ENCODE data around the gene NR5A1.

Gene NR5A1

GRCh38 chr9:124526174-124526573 is 19.0 kb upstream of the NR5A1 start:
- no peak for TF ChIP-seq CTCF (conservative IDR thresholded peaks at IDR 0.05; ENCODE audit: low read length)
- no peak for TF ChIP-seq EZH2phosphoT487 (IDR thresholded peaks at IDR 0.05; ENCODE audit: borderline replicate concordance)
- no peaks in the 10 kb centered on the region for H3F3A ChIP-seq (ENCODE audit: low read depth)
- no peak overlapping the region for H3K4me3 ChIP-seq (ENCODE audit: low read length, poor library complexity, severe bottlenecking)
- no peaks in the 10 kb centered on the region for H4K20me1 ChIP-seq (ENCODE audit: insufficient read depth, low read length, poor library complexity, severe bottlenecking)
- H3K9me3 ChIP-seq (ENCODE audit: insufficient read depth, low read depth, low read length), result no peaks in the 10 kb centered on the region
- peaks cover 8% of the 10 kb centered on the region; the same call in 1 of the 2 replicates for H3K36me3 ChIP-seq (ENCODE audit: insufficient read depth, low read length)
- no peaks in the 10 kb centered on the region for H3K9me2 ChIP-seq (replicated peaks; ENCODE audit: low read depth, low read length)
- H3K4me2 ChIP-seq (ENCODE audit: low read depth, low read length, poor library complexity, severe bottlenecking), result no peak overlapping the region
- no peaks in the 10 kb centered on the region for H3K27me3 ChIP-seq (ENCODE audit: insufficient read depth, low read length, poor library complexity, severe bottlenecking)
- no peaks in the 10 kb centered on the region for H3K4me1 ChIP-seq (ENCODE audit: insufficient read depth, low read length, poor library complexity, severe bottlenecking)
- no peaks in the 10 kb centered on the region for H3K79me2 ChIP-seq (ENCODE audit: insufficient read depth, low read length)
- no peak overlapping the region for H2AFZ ChIP-seq (ENCODE audit: low read length)
- no peak overlapping the region for H3K9ac ChIP-seq (ENCODE audit: low read depth, low read length, poor library complexity, severe bottlenecking)

GRCh38 chr9:124522121-124523098 is 15.2 kb upstream of the NR5A1 start:
- H3F3A ChIP-seq (ENCODE audit: low read depth), result no peaks in the 10 kb centered on the region
- no peaks in the 10 kb centered on the region for H3K27me3 ChIP-seq (ENCODE audit: insufficient read depth, low read length, poor library complexity, severe bottlenecking)
- TF ChIP-seq CTCF (conservative IDR thresholded peaks at IDR 0.05; ENCODE audit: low read length), result peak; percentile 29
- no peak for TF ChIP-seq EZH2phosphoT487 (IDR thresholded peaks at IDR 0.05; ENCODE audit: borderline replicate concordance)
- no peaks in the 10 kb centered on the region for H3K9me3 ChIP-seq (ENCODE audit: insufficient read depth, low read depth, low read length)
- H3K4me1 ChIP-seq (ENCODE audit: insufficient read depth, low read length, poor library complexity, severe bottlenecking), result peaks cover 3% of the 10 kb centered on the region
- no peak overlapping the region for H3K9ac ChIP-seq (ENCODE audit: low read depth, low read length, poor library complexity, severe bottlenecking)
- H3K79me2 ChIP-seq (ENCODE audit: insufficient read depth, low read length), result no peaks in the 10 kb centered on the region
- H4K20me1 ChIP-seq (ENCODE audit: insufficient read depth, low read length, poor library complexity, severe bottlenecking), result no peaks in the 10 kb centered on the region
- H2AFZ ChIP-seq (ENCODE audit: low read length), result no peak overlapping the region
- H3K9me2 ChIP-seq (replicated peaks; ENCODE audit: low read depth, low read length), result no peaks in the 10 kb centered on the region
- peaks cover 8% of the 10 kb centered on the region; the same call in 1 of the 2 replicates for H3K36me3 ChIP-seq (ENCODE audit: insufficient read depth, low read length)
- H3K4me3 ChIP-seq (ENCODE audit: low read length, poor library complexity, severe bottlenecking), result no peak overlapping the region
- no peak overlapping the region for H3K4me2 ChIP-seq (ENCODE audit: low read depth, low read length, poor library complexity, severe bottlenecking)

GRCh38 chr9:124521142-124521541 is 13.9 kb upstream of the NR5A1 start:
- Histone ChIP-seq H3K4me2 (ENCODE audit: low read depth, low read length, poor library complexity, severe bottlenecking) (no peak overlapping the region), H4K20me1 (ENCODE audit: insufficient read depth, low read length, poor library complexity, severe bottlenecking) (no peaks in the 10 kb centered on the region), H3K27me3 (ENCODE audit: insufficient read depth, low read length, poor library complexity, severe bottlenecking) (no peaks in the 10 kb centered on the region), H3K79me2 (ENCODE audit: insufficient read depth, low read length) (no peaks in the 10 kb centered on the region), H3F3A (ENCODE audit: low read depth) (no peaks in the 10 kb centered on the region), H3K36me3 (ENCODE audit: insufficient read depth, low read length) (peaks cover 8% of the 10 kb centered on the region; the same call in 1 of the 2 replicates), H3K9me3 (ENCODE audit: insufficient read depth, low read depth, low read length) (no peaks in the 10 kb centered on the region), H3K9me2 (replicated peaks; ENCODE audit: low read depth, low read length) (no peaks in the 10 kb centered on the region), H3K4me1 (ENCODE audit: insufficient read depth, low read length, poor library complexity, severe bottlenecking) (peaks cover 3% of the 10 kb centered on the region), H3K9ac (ENCODE audit: low read depth, low read length, poor library complexity, severe bottlenecking) (no peak overlapping the region), H2AFZ (ENCODE audit: low read length) (no peak overlapping the region), H3K4me3 (ENCODE audit: low read length, poor library complexity, severe bottlenecking) (no peak overlapping the region)
- TF ChIP-seq CTCF (conservative IDR thresholded peaks at IDR 0.05; ENCODE audit: low read length) (no peak), EZH2phosphoT487 (IDR thresholded peaks at IDR 0.05; ENCODE audit: borderline replicate concordance) (no peak)
